Stimulated activated CD4-positive, alpha-beta T cell treated with anti-CD3 and anti-CD28 coated beads, Interleukin-12 subunit alpha, Interleukin-12 subunit beta, amount 100 ng/mL, for 4 hours (primary cell): ENCODE data around the gene CNP.
A peak's percentile ranks its signal among the peaks of the same experiment; 100 is the strongest.
"Not testable (repeated sequence)": the region's sequence is repeated elsewhere in the genome, so short reads cannot be mapped to it uniquely, and the experiment has no call there.

ENCODE experiments used
- DNase-seq: peaks from one replicate; pipeline ENCODE4 v3.0.0-alpha.2; 2020

CNP gene

DNA sequence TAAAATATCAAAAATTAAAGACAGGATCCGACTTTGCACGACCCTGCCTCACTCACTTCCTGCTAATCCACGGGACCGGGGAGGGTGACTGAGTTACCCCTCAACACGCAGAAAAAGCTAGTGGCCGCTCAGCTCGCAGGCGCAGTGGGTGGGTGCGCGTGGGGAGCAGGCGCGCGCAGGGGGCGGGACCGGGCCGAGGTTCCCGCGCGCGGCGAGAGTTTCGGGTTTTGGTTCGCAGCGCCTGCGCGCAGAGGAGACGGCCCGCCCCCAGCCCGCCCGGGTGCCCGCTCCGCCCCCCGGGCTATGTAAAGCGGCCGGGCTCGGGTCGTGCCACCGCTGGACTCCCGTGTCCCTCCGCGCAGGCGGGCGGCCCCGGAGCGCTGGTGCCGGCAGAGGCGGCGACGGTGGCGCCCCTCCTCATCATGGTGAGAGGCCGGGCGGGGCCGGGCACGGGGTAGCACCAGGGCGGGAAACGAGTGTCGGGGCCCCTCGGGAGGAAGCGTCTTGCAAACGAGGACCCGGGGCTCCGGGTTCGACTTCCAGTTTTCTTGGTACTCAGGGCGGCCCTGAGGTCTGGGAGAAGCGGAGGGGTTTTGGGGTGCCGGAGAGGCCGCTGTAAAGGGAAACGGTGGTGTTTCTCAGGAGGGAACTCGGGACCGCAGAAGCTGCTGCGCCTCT is at the start of gene CNP:
Gene CNP, plus strand, starts transcription at position 333 of the 678 bp plus-strand sequence. Its CDS starts 90 bp downstream, at position 423.
- DNase-seq = peak; percentile 90

DNA sequence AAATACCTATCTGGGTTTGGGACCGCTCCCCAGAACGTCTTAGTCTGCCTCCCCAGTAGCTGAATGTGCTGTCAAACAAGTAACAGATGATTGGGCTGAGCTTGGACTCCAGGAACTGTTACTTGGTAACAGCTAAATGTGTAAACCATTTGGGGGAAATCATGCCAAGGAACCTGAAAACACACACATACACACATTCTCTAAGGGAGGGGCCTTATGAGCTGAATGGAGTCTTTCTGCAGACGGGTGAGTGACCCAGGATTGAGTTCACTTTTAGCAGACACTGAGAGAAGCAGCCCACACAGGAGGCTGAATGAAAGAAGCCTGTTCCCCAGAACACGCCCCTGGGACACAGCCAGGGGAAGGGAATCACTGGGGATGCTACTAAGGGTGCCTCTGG is 49.4 kb upstream of the CNP start:
- DNase-seq = no peak

DNA sequence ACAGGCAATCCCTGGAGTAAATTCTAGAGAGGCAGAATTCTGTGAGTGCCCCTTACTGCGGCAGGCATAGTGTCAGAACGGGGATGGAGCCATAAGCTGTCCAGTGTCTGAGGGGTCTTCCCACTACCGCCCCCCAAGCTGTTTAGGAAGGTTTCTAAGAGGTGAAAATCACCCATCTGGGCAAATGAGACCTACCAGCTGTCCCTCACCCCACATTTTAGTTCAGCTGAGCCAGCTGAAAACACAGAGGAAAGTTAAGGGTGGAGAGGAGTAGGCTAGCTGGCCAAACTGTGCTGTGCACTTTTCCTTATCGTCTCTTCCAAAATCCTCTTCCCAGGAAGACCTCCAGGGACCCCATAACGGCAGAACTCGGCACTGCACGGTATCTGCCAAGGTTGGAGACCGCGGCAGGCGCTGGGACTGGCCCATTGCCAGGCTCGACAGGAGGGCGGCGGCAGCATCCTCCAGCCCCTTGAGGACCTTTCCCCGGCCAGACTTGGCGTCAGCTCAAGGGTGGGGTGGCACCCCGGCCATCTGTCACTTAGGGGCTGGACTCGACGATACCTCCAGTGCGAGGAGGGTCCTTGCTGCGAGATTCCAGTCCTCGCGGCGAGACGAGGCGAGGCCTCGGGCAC is 48.8 kb upstream of the CNP start:
- peak; percentile 37 for DNase-seq

DNA sequence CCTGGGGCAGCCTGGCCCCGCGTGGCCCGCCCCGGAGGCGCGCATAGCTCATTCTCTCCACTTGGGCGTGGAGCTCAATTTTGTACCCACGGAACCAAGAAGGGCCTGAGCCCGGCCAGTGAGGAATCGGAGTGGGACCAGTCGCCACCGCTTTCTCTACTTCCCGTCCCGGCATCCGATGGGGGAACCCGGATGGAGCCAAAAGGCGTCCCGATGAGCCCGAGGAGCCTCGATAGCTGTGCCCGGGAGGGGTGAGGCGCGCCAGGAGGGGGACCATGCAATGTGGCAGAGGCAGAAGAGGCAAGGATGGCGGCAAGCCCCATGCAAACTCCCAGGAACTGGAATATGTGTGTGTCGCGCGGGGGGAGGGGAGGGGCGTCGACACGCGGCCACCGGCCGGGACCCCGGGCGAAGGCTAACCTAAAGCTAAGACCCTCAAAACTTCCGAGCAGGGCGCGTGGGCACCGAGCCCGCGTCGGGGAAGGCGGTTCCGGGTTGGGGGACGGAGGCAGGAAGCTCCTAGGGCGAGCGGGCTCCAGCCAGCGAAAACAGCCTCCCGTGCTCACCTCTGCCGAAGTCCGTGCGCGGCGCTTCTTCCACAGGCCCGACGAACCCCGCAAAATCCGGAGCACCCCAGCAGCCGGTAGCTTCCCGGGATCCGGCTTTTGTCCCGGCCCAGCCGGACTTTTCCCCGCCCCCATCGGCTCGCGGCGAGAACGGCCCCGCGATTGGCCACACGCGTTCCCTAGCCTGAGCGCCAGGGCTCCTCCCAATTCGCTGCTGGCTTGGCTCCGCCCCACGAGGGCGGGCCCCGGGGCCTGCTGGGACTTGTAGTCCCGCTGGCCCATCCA is 48.1 kb upstream of the CNP start, which contains the start of gene ACLY:
Gene ACLY, minus strand, starts transcription at position 638 of the 851 bp plus-strand sequence. CDS start 5,078 bp downstream, outside the sequence.
- peak; percentile 95 for DNase-seq

DNA sequence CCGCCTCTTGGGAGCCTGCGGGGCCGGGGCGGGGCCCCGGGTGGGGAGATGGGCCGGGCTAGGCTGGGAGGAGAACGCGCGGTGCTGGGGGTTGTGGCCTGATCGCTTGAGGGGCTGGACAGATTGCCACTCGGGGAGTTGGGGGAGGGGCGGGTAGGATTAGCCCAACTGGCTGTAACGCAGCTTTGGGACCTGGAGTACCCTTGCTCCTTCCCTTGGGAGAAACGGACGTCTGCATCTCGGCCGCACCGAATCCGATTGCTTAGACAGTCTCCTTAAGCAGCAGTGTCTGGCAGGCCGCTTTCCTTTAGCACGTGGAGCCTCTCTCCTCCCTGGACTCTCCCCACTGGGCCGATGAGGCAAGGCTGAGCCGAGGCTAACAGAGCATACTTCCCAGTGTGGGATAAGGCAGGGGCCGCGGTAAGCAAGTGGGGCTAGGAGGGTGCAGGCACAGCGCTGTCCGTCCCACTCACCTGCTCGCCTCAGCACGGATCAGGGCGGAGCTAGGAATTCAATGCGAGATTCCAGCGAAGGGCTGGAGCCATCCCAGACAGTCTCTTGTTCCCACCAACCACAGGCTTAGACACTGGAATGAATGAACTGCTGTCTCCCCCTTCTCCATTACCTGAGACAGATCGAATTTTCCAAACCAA is 47.3 kb upstream of the CNP start:
- no peak for DNase-seq

DNA sequence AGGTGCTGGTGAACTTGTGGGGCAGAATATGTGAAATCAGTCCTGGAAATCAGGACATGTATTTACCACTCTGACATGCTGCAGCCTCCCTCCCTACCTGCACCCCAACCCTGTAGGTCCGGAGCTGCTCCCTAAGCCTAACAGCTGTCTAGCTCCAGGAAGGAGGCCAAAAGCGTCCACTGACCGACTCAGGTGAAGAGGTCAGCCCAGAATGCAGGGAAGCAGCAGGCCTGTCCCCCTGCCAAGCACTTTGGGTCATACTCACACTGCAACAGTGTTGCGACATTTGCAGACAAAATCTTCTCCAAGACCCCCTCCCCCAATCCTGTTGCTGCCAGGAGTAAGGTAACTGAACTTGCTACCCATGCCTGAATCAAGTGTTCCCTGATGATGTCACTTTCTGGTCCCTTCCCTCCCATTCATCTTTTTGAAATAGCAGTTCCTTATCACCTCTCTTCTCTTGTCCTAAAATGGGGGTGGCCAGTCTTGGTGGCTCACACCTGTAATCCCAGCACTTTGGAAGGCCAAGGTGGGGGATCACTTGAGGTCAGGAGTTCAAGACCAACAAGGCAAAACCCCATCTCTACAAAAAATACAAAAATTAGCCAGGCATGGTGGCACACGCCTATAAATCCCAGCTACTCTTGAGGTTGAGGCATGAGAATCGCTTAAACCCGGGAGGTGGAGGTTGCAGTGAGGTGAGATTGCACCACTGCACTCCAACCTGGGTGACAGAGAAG is 46.6 kb upstream of the CNP start:
- no peak for DNase-seq

DNA sequence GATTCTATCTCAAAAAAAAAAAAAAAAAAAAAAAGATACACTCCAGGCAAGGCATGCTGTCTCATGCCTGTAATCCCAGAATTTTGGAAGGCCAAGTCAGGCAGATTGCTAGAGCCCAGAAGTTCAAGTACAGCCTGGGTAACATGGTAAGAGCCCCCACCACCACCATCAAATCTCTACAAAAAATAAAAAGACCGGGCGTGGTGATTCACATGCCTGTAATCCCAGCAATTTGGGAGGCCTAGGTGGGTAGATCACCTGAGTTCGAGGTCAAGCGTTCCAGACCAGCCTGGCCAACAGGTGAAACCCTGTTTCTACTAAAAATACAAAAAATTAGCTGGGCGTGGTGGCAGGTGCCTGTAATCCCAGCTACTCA is 46.0 kb upstream of the CNP start:
- DNase-seq = no peak

DNA sequence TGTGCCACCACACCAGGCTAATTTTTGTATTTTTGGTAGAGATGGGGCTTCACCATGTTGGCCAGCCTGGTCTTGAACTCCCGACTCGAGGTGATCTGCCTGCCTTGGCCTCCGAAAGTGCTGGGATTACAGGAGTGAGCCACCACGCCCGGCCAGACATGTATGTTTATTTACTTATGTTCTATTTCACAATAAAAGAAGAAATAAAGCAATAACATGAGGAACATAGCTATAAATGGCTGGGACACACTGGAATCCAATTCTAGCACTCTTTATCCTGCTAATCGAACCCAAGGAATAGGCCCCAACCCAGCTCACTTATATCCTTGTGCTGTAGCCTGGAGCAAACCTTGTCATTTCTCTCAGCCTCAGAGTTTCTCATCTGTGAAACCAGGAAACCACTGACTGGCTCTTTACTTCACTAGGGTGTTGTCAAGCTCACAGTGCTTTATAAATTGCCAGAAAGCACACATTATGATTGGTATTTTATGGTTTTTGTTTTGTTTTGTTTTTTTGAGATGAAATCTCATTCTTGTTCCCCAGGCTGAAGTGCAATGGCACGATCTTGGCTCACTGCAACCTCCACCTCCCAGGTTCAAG is 40.5 kb upstream of the CNP start:
- DNase-seq = no peak

DNA sequence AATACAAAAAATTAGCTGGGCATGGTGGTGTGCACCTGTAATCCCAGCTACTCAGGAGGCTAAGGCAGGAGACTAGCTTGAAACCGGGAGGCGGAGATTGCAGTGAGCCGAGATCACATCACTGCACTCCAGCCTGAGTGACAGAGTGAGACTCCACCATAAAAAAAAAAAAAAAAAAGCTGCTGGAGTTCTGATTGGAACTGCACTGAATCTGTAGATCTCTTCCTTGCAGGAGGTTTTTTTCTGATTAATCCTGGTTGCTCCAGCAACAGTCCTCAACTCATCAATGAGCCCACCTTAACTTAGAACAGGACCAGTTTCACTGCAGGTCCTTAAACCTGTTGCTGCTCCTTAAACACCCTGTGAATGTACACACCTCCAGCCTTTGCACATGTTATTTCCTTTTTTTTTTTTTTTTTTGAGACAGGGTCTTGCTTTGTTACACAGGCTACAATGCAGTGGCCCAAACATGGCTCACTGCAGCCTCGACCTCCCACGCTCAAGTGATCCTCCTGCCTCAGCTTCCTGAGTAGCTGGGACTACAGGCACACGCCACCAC is 37.8 kb upstream of the CNP start:
- DNase-seq = no peak

DNA sequence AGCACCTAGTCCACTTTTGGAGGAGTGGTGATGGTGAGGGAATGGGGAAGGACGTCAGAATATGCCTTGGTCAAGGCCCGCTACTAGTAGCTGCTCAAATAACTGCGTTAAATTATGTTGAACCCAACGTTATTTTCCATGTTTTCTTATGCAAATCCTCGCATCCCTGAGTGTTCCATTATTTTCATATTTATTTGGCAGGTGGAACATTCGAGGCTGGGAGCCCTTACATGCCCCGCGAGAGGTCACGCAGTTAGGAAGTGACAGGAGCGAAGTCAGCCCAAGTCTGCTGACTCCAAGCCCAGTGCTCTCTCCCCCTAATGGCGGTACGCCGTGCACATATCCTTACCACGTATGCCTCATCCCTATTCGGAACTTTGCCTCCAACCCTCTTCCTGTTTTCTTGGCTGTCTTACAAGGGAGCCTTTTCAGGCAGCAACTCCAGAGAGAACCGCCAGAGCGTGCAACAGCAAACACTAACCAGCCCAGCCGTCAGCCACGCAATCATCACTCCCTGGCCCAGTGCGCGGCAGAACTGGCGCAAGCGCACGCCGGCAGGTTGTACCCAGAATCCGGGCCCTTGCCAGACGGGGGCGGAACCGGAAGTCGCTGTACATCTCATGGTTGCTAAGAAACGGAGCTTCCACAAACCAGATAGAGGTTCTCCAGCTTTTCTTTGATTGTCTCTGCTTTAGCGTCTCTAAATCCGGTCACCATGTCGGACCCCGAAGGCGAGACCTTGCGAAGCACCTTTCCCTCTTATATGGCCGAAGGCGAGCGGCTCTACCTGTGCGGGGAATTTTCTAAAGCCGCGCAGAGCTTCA is 36.4 kb upstream of the CNP start, which contains the start of gene ODAD4:
Gene ODAD4, plus strand, starts transcription at position 609 of the 824 bp plus-strand sequence. Its CDS starts 107 bp downstream, at position 716.
- peak; percentile 93 for DNase-seq

DNA sequence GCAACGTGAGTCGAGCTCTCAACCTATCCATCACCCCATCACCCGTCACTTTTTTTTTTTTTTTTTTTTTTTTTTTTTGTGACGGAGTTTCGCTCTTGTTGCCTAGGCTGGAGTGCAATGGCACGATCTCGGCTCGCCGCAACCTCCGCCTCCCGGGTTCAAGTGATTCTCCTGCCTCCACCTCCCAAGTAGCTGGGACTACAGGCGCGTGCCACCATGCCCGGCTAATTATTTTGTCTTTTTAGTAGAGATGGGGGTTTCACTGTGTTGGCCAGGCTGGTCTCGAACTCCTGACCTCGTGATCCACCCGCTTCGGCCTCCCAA is 35.8 kb upstream of the CNP start:
- not testable (repeated sequence) for DNase-seq

DNA sequence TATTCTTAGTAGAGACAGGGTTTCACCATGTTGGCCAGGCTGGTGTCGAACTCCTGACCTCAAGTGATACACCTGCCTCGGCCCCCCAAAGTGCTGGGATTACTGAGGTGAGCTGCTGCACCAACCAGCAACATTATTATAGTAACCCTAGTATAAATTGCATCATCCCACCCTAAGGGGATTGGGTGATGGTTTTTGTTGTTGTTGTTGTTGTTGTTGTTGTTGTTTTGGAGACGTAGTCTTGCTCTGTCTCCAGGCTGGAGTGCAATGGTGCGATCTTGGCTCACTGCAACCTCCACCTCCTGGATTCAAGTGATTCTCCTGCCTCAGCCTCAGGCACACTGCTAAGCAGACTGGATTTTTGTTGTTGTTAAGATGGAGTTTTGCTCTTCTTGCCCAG is 34.9 kb upstream of the CNP start:
- DNase-seq = not testable (repeated sequence)

DNA sequence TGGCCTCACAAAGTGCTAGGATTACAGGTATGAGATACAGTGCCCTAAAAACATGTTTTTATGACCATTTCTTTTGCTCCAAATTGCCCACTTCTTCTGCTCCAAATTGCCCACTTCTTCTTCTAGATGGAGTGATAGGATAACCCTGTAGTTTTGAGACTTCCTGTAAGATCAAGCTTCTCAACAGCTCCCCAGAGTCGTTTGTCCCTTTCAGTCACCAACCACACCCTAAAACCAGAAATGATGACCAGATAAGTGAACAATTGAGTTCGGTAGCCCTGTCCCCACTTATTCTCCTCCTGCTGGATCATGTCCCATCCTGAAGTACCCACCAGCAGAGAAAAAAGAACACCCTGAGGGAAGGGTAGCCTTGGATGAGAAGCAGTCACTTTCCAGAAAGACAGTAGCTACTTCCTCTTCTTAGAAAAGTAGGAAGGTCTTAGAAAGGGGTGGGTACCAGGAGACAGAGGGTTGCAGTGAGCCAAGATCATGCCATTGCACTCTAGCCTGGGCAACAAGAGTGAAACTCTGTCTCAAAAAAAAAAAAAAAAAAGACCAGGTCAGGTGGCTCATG is 33.7 kb upstream of the CNP start:
- no peak for DNase-seq

DNA sequence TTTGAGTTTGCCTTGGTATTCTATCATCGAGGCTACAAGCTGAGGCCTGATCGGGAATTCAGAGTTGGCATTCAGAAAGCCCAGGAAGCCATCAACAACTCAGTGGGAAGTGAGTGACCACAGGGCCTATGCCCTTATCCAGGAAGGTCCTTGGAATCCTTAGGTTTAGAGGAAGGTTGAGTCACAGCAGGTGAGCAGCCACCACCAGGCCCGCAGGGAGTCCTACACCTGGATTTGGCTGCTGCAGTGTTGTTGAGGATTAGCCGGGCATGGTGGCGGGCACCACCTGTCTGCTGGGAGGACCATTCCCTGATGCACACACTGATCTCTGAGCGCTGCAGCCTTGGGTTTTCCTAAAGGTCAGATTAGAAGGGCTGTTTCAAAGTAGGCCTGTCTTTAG is 31.0 kb upstream of the CNP start:
- DNase-seq = no peak

DNA sequence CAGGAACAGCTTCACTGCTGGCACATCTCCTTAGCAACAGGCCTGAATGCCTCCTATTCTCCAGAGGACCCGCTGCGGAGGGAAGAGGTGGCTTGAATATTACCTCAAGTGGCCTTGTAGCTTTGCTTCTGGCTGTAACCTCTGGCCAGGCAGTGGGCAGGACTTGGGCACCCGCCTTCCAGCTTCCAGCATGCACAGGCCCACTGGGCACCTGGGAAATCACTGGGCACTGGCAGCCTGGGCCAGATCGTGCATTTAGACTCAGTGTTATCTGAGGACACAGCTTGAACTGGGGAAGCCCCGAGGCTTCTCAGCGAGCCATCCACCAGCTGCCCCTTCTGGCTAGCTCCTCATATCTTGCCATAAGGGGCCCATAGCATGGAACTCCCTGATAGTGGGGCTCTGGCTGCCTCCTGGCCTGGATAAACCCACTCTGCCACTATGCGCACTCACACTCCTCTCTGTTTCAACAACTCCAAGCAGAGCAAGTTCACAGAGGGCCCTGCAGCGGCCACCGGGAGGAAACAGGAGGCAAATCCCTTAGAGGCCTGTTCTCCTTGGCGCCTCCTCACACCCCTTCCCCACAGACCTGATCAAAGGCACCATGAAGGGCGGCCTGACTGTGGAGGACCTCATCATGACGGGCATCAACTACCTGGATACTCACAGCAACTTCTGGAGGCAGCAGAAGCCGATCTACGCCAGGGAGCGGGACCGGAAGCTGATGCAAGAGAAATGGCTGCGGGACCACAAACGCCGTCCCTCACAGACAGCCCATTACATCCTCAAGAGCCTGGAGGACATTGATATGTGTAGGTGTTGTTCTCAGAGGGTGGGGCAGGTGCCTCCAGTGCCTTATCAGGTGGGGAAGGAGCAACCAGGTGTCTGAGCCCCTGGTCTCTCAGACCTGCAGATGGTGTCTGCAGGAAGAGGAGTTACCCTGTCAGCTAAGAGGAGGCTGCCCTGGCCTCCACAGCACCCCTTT is 28.3 kb upstream of the CNP start:
- DNase-seq = no peak

DNA sequence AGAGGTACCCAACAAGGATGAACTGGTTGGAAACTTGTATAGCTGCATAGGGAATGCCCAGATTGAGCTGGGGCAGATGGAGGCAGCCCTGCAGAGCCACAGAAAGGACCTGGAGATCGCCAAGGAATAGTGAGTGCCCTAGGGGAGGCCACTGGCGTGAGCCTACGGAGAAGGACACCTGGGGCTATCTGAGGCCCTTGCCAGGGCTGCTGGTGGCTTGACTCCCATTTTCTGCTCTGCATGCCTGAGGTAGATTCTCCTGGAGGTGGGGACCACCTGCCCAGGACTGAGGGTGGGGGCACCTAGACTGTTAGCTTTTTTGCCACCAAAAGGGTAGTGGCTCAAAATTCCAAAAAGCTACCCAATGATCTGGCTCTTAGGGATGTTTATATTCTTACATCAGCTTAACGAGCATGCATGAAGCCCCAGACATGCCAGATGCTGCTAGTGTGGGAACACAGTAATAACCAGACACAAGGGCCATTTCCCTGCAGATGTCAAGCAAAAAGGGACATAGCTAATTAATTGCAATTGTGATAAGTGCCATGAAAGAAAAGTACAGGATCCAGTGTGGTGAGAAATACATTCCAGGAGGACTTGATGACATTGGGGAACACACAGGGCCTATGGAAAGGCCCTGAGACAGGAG is 27.4 kb upstream of the CNP start:
- DNase-seq = no peak

DNA sequence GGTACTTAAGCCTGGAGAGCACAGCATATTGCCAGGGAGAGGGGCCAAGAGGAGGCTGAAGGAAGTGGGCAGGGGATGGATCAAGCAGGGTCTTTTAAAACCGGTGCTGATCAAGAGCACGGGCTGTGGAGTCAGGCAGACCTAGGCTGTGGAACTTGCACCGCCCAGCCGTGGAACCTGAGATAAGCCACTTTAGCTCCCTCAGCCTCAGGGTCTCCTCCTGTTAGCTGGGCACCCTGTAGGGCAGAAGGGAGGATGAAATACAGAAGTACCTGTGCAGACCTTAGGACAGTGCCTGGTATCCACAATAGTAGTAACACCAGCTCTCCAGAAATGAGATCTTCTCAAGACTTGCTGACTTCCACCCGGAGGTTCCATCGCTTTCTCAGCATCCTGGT is 26.9 kb upstream of the CNP start:
- no peak for DNase-seq

DNA sequence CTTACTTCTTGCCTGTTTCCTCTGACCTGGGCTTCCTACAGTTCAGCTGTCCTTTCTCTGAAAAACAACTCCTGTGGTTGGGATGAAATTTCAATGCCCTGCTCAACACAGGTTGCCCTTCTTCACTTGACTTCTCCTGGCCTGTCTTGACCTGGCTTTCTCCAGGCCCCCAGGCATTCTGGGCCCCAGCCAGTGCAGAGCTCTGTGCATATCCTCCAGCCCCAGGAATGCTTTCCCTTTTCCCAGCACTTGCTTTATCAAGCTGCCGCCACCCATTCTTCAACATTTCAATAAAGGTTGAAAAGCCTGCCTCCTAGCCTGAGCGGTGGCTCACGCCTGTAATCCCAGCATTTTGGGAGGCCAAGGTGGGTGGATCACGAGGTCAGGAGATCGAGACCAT is 25.4 kb upstream of the CNP start:
- no peak for DNase-seq
